ENCODE data around the gene KREMEN2. TPM values are rescaled to one million over a fixed set of nuclear protein-coding genes. Genes with fewer than 3 reads are reported as not detected.

The KREMEN2 gene
- total RNA-seq, 1 donor from 2014 or later, result not detected

- H3K9me3 ChIP-seq, result no peaks in the 10 kb centered on the region
- H3K27ac ChIP-seq, result no peak overlapping the region
- no peak for TF ChIP-seq CTCF (IDR thresholded peaks at IDR 0.05)
- H3K27me3 ChIP-seq, result no peaks in the 10 kb centered on the region
- no peak overlapping the region for H3K4me3 ChIP-seq
- DNase-seq (ENCODE audit: low spot score in 2 of 2), result no peak
- H3K36me3 ChIP-seq, result no peaks in the 10 kb centered on the region
- peaks cover 0 to 3% of the 10 kb centered on the region in 2 donors for H3K4me1 ChIP-seq
- intact Hi-C loops (cut with DNase I), result no loop called here
These were observed 26.8 kb downstream of the KREMEN2 start for GRCh38 chr16:2990891-2991290.

- H3K9me3 ChIP-seq, result no peaks in the 10 kb centered on the region
- no peak overlapping the region for H3K4me3 ChIP-seq
- no peaks in the 10 kb centered on the region for H3K27me3 ChIP-seq
- no peaks in the 10 kb centered on the region for H3K4me1 ChIP-seq
- no peak overlapping the region for H3K27ac ChIP-seq
- intact Hi-C loops (cut with DNase I), result no loop called here
- H3K36me3 ChIP-seq, result no peaks in the 10 kb centered on the region
- no peak for TF ChIP-seq CTCF (IDR thresholded peaks at IDR 0.05)
- DNase-seq (ENCODE audit: low spot score in 2 of 2), result no peak
These were observed 27.6 kb downstream of the KREMEN2 start for GRCh38 chr16:2991566-2992261.

- Histone ChIP-seq H3K4me1 (no peaks in the 10 kb centered on the region), H3K9me3 (no peaks in the 10 kb centered on the region), H3K4me3 (no peak overlapping the region), H3K36me3 (no peaks in the 10 kb centered on the region), H3K27me3 (no peaks in the 10 kb centered on the region), H3K27ac (no peak overlapping the region)
- no peak for DNase-seq (ENCODE audit: low spot score in 2 of 2)
- TF ChIP-seq CTCF (IDR thresholded peaks at IDR 0.05), result no peak
- intact Hi-C loops (cut with DNase I), result no loop called here
These were observed 28.5 kb downstream of the KREMEN2 start for GRCh38 chr16:2992383-2993081.

- Histone ChIP-seq H3K4me1 (no peaks in the 10 kb centered on the region), H3K27me3 (no peaks in the 10 kb centered on the region), H3K9me3 (no peaks in the 10 kb centered on the region), H3K4me3 (no peak overlapping the region), H3K36me3 (no peaks in the 10 kb centered on the region), H3K27ac (no peak overlapping the region)
- TF ChIP-seq CTCF (IDR thresholded peaks at IDR 0.05), result no peak
- intact Hi-C loops (cut with DNase I), result no loop called here
- DNase-seq (ENCODE audit: low spot score in 2 of 2), result no peak
These were observed 32.2 kb downstream of the KREMEN2 start for GRCh38 chr16:2996298-2996697.

GRCh38 chr16:2999929-3000328 lies 35.9 kb downstream of the KREMEN2 start:
- intact Hi-C loops (cut with DNase I), result no loop called here
- TF ChIP-seq CTCF (IDR thresholded peaks at IDR 0.05), result no peak
- H3K4me1 ChIP-seq, result peaks cover 0 to 3% of the 10 kb centered on the region in 2 donors
- no peaks in the 10 kb centered on the region for H3K9me3 ChIP-seq
- no peak for DNase-seq (ENCODE audit: low spot score in 2 of 2)
- no peak overlapping the region for H3K27ac ChIP-seq
- no peak overlapping the region for H3K4me3 ChIP-seq
- no peaks in the 10 kb centered on the region for H3K36me3 ChIP-seq
- H3K27me3 ChIP-seq, result peaks cover 1% of the 10 kb centered on the region

Measured in ascending aorta (tissue), 2 donors.